ENCODE data around the gene FAM72A.
"Not testable (repeated sequence)": the region's sequence is repeated elsewhere in the genome, so short reads cannot be mapped to it uniquely, and the experiment has no call there.

The FAM72A gene

DNA sequence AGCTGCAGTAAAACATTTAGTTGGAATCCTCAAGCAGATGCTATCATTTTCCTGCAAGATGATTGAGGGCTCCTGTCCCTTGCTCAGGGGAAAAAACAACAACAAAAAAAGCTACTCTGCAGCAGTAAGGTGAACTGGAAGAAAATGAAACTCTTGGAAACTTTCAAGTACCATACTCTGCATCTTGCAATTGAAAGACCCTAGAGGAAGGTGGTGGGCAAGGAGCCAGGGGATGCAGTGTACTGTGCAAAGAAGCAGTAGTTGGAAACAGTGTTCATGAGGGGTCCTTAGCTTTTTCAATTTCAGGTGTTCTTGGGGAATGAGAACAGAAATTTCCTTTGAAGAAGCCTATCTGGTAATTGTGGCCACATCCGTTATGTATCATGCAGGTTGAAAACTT, 8.2 kb upstream of the FAM72A start:
- peak; percentile 14 for DNase-seq

DNA sequence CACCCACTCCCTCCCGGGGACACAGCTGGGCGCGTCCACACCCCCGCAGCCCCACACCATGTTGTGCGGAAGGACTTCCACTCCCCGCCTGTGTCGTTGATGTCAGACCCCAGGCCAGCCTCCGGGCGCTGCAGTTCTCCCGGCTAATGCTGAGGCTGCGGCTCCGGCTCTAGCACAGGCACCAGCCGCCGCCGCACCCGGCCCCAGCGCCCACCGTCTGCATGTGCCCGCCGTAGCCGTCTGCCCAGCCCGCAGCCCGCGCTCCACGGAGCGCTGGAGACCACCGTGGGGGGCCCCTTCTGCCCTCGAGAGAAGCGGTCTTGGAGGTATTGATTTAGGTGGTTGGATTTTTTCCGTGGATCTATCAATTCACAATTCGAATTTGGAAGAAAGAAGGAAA, 2.9 kb upstream of the FAM72A start:
- DNase-seq, result not testable (repeated sequence)

DNA sequence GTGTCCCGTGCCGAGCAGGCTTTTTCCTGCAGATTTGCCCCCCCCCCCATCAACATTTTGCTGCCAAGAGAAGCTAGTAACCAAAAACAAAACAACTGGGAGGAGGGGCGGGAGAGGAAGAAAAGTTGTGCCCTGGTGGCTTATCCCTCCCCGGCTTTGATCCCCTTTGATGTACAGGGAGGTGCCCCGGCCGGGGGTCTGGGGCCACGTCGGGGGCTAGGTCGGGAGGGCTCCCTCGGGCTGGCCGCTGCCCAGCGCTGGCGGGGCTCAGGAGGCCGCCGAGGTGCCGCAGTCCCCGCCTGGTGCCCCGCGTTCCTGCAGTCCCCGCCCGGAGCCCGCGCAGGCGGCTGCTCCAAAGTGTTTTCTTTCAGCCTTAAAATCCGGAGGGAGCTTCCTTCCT, 2.2 kb upstream of the FAM72A start:
- DNase-seq, result not testable (repeated sequence)

DNA sequence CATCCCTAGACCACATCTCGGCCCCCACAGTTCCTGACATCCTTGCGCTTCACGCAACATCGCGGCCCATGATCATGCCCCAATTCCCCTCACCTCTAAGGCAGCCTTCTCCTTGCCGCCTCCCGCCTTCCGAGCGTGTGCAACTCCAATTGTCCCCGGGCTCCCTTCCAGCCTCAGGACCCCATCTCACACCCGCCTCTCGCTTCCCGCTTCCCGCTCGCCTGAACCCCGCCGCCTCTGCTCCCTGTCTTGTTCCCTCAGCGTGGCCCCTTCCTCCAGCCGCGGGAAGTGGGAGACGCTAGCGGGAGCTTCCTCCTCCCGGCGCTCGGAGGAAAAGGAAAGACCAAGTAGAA, 1.5 kb upstream of the FAM72A start:
- not testable (repeated sequence) for DNase-seq

DNA sequence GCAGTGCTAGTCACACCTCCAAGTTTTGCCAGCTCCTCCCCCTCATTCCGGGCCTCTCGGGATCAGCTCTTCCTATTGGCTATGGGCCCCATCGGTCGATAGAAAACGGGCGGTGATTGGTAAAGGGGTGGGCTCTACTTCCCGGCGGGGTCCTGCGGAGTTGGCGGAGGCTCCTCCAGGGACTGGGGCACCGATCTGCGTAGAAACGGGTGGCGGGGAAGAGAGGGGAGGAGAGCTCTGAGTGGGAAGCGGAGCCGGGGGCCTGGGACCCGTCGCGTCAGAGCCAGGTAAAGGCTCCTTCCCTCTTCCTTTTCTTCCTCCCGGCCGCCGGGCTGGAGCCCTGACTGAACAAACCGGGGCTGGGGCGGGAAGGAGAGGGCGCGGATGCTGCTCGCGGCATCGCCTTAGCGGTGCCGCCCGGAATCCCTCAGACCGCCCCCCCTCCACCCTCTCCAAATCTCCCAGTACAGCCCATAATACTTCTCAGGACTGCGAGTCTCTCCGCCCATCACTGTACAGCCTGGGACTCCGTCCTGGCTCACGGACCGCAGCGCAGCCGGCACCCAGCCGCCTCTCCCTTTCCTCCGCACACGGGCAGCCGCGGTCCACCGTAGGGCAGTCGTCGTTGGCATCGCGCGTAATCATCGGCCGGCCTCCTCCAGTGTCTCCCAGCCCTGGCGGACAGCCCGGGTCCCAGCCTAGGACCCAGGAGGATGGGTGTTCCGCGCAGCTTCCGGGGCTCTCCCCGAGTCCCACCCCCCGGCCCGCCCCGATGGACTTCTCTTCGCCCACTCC, 922 bp upstream of the FAM72A start, which contains the start of gene SRGAP2:
Gene SRGAP2 (plus strand): TSS at position 178 of the 795 bp plus-strand sequence. CDS start 2,430 bp downstream, outside the sequence.
- DNase-seq, result peak; percentile 46

DNA sequence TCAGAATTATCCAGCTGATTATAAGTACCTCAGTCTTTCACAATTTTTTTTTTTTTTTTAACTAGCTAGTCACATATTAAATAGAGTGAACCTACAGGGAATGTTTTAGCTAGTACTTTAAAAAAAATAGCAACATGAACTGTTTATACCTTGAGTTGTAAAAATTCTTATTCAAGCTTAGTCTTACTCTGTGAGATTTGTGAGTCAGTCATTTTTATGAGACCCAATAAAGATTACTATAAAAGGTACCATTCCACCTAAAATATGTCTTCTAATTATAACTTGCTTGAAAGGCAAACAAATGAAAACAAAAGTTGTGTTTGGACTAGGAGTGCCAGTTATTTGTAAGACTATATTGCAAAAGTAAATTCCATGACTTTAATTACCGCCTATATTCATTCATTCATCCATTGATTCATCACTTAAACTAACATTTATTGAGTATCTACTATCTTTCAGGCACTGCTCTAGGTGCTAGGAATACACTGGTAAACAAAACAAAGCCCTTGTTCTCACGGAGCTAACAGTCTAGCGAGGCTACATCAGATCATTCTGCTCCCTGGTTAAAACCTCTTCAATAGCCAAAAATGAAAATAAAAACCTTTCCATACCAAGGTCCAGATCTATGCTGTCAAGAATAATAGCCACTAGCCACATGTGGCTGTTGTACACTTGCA, 5.8 kb downstream of the FAM72A start:
- not testable (repeated sequence) for DNase-seq

DNA sequence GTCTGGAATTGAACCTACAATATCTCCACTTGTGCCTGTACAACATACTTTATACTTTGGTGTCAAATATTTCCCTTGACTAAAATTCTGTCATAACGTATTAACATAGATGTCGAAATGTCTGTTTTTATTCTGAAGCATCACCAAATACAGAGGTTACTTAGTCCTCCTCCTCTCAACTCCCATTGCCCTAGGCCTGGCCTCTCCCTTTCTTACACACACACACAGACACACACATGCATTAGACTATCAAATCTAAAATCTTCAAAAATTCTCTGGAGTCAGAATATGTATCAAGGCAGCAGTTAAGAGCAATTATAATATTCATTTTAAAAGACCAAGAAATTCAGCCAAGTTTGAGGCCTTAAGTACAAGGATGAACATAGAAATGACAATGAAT, 7.5 kb downstream of the FAM72A start:
- not testable (repeated sequence) for DNase-seq

DNA sequence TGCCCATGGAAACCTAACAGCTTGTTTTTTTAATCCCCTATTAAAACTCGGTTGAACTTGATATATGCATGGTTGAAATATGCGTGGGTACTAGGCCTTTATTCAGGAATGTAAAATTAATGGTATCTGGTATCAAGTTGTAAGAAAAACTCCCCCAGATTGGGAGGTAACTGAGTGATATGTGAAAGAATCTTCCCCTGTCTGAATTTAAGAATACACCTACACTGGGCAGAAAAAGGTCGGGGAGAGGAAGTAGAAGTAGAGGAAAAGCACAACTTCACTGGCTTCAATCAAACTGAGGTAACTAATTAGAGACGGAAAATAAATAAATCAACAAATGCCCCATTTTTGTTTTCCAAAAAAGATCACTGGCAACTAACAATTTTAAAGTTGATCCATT, 15.8 kb downstream of the FAM72A start:
- DNase-seq, result not testable (repeated sequence)

DNA sequence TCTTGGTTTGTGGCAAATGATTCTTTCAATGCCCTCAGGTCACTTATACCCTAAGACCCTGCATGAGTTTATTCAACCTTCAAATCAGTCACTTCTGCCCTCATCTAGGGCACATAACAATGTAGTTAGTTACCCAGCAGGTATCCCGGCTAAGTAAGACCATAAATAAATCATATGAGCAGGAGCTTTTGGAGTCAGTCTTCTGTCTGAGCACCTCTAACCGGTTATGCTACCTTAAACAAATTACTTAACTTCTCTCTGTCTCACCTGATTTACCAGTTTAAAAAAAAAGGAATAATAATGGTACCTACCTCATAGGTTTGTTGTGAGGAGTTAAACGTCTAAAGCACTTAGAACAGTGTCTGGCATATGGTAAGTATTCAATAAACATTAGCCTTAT, 16.9 kb downstream of the FAM72A start:
- DNase-seq, result not testable (repeated sequence)

DNA sequence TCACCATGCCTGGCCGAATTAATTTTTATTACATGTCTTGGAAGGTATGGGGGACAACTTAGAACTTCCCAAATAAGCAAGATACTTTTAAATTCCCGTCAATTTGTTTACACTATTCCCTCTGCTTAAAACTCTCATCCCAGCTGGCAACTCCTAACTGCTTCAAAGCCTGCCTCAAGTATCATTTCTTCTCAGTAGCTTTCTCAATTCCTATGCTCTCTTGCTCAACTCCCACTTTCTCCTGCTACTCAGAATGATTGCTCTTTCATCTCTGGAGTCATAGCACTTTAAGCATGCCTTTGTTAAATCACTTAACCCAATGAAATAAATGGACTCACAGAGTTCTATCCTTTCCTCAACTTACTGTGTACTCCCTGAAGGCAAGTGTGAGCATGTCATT, 18.9 kb downstream of the FAM72A start:
- DNase-seq, result not testable (repeated sequence)

DNA sequence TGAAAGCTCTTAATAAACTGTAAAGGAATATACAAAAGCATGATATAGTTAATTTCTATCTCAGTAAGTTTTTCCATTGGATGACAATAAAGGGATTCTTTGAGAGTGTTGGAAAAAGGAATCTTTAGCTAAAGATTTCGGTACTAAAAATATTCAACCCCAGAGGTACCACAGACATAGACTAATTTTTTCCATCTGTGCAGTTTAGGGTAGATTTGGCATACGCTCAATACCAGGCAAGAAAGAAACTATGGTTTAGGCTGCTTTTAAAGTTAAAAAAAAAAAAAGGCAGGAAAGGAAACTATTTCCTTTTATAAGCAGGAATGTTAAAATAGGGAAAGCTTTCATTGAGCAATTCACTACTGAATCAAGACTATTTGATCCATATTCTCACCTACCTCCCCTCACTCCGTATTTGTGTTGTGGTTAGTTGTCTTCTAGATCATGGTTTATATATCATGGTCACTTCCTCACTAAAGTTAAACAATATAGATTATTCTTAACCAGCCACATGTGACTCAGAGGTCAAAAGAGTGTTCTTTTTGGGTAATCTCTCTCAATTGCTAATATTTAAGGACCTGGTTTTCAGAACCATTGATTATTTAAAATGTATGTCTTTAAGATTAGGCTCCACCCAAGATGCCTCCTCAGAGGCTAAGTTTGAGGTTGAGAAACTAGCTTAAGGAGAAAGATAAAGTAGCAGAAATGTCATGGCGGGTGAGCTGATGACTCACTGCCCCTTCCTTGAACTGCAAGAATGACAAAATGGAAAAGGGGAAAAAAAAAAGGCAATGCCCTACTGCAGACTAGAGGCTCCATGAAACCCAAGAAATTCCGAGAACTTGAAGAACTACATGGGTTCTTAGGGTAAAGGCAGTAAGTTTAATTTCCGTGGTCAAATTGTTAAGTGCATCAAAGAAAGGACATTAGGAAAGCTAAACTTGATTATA, 20.0 kb downstream of the FAM72A start:
- not testable (repeated sequence) for DNase-seq

DNA sequence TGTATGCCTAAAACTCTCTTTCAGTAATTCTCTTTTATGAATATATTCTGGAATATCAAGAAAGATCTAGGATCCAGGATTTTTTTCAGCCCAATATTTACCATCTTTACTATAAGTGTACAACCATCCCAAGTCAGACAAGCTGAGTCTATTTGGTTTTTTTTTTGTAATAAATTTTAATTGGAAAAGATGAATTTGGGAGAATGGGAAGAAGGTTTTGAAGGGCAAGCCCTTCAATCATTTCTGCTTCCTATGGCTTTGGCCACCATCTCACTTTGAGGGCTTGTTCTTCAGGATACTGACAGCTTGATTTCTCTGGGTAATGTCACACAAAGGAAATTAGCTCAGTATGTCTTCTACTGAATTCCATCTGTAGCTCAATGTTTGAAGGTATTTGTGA, 23.0 kb downstream of the FAM72A start:
- DNase-seq, result not testable (repeated sequence)

DNA sequence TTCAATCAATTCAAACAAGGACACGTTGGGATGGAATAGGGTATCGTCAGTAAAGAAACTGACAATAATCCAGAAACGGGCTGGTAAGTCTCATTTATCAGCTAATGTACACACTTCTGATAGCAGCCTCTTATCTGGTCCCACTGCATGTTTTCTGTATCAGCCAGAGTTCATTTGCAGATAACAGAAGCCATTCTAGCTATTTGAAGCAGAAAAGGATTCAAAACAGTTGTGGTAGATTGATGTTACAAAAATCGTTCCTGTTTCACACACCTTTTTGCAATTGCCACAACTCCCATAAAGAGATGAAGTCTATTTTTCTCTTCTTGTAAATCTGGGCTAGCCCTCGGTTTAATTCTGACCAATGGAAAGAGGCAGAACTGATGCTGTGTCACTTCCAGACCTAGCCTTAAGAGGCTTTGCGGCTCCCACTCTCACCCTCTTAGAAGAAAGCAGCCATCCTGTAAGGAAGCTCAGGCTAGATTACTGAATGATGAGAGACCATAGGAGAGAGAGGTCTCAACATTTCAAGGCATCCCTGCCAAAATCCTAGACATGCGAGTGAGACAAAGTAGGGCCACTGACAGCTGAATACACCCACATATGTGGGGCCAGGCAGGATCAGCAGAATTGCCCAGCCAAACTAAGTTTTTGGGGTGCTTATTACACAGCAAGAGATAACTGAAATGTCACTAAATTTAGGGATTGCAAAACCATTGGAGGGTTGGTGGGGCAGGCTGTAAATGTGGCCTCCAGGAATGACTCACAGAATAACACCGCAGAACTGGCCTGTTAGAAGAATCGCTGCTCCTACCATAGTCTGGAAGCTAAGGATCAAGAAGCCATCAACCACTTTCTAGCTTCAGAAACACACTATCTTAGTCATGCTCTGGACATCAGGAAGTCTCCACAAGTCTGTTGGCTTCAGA, 24.3 kb downstream of the FAM72A start:
- not testable (repeated sequence) for DNase-seq

DNA sequence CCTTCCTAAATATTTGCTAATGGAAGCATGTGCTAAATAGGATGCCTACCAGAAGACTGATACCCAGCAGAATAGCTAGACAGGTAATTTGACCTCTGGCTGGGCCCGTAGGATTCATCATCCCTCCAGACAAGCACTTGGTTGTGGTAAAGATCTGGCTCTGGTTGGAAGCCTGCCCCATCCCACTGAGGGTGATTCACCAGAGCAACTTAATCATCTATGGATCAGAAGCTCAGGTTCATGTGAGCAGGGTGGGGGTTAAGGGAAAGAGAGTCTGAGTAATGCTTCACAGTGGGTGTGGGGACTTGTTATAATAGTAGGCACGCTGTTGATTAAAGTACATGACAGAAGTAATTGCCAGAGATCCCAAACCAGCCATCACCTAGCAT, 26.5 kb downstream of the FAM72A start:
- DNase-seq, result not testable (repeated sequence)

DNA sequence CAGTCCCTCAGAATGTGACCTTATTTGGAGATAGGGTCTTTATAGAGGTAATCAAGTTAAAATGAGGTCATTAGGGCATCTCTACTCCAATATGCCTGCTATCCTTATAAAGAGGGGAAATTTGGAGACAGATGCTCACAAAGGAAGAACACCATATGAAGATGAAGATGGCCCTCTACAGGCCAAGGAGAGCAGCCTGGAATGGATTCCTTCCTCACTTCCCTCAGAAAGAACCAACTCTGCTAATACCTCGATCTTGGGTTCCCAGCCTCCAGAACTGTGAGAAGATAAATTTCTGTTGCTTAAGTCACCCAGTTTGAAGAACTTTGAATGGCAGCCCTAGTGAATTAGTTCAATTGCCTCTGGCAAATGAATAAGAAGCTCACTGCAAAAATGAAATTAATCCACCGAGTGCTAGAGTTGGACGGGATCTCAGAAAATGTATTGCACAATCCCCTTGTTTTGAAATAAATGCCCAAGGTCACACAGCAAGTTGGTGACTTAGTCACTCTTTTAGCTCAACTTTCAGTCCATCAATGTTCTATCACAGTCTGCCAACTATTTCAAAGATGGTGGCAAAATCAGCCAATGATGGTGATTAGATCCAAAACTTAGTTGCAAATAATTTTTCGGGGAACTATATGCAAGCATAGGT, 27.1 kb downstream of the FAM72A start:
- DNase-seq, result not testable (repeated sequence)

DNA sequence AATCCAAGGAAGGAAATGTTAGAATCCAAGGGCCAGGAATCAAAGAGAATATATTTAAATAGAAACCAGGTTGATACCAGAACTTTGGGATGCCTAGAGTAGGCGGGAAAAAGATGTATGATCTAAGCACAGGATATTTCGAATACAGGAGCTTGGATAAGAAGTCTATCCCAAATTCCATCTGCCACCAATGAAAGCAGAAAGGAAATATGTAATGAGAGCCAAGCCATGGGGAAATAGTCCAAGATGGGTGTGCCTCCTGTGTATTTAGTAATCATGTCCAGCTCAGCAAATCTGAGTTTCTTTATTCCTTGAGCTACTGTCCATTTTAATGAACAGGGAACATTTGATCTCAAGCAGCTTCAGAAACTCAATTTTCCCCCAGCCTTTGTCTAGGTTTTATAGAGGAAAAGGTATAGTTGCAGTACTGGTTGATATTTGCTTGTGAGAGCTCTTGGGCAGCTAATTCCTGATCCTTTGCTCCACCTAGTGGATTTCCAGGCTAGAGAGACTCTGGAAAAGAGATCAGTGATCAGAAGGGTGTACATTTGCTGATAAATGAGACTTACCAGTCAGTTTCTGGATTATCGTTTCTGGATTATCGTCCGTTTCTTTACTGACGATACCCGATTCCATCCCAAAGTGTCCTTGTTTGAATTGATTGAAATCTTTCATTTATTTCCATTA, 28.3 kb downstream of the FAM72A start:
- DNase-seq, result peak; percentile 17

DNA sequence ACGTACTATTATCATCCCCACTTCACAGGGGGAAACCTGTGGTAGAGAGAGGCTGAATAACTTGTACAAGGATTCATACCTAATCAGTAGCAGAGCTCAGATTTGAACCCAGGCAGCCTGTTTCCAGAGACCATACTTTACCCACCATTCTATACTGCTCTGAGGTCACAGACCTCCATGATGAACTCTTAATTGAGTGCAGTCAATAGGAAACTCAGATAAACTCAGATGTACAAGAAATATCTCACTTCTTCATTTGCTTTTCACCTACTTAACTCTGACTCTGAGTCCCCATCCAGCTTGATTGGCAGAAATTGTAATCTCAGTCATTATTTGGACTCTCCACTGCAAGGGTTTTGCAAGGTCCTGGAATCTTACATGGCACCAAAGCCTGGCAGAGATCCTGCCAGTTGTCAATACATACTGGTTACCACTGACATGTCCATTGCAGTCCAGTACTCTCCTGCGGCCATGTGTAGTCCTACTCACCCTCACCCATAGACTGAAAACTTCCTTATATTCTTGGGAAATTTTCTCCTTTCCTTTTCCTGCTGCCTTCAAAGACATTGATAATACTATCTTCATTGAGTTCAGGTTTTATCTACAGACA, 29.4 kb downstream of the FAM72A start:
- not testable (repeated sequence) for DNase-seq

DNA sequence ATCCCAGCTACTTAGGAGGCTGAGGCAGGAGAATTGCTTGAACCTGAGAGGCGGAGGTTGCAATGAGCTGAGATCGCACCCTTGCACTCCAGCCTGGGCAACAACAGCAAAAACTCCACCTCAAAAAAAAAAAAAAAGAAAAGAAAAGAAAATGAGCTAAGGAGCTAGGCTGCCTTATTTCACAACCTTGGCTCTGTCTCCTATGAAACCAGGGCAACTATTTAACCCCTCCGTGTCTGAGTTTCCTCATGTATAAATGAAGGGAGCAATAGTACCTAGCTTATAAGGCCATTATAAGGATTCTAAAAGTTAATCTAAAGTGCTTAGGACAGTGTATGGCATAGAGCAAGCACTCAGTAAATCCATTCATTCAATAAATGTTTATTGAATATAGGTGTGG, 32.8 kb downstream of the FAM72A start:
- DNase-seq, result not testable (repeated sequence)

DNA sequence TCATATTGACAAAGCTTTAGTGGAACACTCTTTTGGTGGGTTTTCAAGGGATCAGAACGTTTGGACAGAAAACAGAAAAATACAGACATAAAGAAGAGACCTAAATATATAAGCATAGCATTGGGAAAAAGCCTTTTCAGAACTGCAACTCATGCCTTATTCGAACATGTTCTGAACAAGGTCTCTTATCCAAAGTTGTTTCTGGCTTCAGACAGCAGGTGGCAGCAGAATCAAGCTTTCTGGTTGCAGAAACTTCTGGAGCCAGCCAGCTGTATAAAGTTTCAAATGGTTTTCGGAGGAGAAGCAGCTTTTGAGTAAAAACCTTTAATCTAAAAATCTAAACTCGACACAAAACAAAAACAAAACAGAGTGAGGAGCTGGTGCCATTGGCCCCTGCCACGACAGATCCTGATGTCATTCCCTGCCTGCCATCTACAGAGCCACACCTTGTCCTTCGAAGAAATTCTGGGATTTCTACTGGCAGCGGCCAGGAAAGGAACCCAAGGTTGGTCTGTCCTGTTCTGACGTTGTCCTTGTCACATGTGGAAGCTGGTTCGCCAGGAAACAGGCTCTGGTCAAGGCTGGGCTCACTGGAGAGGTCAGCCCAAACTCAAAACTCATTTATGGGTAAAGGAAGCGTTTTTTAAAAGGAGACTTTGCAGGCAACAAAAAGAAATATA, 35.1 kb downstream of the FAM72A start:
- DNase-seq, result not testable (repeated sequence)
